ENCODE measurements around the gene TMEM174.
"Not testable (repeated sequence)": the region's sequence is repeated elsewhere in the genome, so short reads cannot be mapped to it uniquely, and the experiment has no call there.

TMEM174 gene

DNA sequence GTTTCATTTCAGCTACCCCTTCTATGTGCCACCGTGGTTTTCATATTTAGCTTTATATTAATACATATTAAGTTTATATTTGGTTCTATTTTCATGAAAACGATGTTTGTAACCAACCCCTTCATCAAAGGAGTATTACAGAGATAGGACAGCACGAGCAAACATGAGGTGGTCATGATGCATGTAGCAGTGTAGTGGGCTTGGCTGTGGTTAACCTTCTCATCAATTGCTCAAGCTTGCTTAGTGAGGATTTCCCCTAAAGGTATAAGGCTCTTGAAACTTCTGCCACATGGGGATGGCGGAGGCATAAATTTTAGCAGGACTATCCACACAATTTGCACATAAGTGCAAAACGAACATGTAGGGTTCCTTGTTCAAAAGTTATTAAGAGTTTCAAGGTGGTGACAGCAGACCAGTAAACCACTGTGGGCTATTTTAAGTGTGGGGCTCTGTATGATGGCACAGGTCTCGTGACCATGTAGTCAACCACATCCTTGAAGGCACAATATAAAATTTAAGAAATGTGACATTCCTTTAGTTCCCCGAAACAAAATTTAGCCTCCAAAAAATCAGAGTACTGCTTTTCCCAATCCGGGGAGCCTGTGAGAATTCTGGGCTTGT, 24.8 kb downstream of the TMEM174 start:
- DNase-seq = no peak

DNA sequence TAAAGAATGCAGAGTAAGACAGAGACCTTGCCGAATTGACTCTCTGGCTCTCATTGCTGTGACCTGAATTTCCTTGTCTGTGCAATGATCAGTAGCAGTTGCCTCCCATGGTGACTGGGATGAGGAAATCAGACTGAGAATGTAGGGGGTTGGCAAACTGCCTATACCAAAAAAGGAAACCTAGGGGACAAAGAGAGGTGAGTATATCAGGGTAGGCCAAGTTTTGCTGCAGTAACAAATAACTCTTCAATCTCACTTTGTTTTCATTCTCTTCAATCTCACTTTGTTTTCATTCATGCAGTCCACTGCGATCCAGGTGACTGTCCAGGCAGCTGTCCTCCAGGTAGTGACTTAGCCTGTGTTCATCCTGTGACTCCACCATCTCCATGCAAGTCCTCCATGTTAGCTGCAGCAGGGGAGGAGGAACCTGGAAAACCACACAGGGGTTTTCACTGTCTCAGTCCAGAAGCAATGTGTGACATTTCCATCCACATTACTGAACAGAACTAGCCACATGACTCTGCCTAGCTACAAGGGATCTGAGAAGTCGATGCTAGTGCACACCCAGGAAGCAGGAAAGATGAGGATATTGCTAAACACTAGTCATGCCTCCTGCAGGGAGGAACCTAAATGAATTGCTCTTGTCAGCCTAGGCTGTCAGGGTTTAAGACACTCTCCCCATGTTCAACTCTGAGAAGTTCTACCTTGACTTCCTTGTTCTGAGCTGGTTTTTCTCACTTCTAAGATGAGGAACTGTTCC, 26.0 kb downstream of the TMEM174 start:
- DNase-seq = no peak

DNA sequence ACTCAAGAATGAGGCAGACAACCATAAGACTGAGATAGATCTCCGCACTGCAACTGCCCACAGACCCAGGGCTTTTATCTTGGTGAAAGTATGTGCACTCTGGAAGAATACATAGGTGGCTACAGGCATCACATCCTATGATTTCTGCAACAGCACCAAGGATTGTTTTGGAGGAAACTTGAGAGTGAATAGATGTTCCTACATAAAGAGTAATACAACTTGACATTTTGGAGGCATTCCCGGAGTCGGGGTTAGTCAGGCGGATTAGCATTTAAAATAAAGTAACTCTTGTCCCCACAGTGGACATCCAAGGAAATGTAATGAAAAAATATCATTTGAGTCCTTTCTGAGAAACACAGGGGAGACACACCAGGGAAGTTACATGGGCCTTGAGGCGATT, 26.7 kb downstream of the TMEM174 start:
- no peak for DNase-seq

DNA sequence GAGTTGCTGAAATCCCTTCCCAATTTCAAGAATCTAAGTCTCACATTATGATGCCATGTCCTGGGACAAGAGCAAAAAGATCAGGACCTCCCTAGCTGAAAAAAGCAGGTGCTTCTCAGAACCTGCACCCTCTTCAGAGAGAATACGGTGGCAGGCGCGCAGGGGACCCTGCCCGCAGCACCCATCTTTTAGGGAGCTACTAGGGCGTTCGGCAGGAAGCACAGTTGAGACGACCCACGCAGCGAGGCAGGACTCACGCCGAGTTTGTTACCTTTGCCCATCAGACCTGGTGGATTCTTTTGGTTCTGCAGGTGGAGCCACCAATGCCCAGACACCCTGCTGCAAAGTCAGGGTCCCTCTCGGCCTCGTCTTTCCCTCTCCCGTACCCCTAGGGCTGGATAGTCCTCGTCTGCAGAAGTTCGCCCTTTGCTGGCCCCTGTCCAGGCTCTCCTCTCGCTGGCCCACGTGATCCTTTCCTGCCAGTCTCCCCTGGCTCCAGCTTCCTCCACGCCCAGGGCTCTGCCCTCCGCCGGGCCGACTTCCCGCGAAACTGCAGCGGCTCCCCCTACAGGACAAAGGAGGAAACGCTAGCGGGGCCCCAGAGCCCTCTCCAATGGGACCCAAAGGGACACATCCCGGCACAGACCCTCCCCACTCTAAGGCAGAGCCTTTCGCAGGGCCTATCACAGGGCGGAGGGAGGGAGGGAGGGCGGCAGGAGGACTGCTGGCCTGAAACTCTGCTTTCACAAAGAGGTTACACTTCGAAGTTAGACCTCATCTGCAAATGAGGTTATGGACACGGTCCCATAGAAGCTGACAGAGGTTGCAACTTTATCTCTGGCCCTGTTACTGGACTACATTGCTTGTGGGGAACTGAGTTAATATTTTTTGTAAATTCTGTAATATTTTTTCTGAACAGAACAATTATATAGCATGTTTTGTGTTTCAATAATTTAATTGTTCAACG, 28.8 kb downstream of the TMEM174 start:
- peak; percentile 85 for DNase-seq

DNA sequence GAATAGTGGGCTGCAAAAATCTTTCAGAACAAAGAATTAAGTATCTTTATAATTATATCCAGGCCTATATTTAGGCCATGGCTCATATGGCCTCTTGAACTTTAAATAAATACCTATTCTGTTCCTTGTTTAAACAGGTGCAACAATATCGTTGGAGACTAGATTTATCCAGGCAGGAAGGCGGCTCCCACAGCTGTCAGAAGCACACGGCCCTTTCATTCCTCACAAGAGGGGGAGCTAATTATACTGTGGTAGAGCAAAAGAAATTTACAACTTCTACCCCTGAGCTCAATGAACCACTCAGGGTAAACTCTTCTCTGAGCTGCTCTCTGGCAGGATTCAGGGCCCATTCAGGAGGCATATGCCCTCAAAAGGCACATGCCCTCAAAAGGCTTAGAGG, 31.3 kb downstream of the TMEM174 start:
- no peak for DNase-seq

DNA sequence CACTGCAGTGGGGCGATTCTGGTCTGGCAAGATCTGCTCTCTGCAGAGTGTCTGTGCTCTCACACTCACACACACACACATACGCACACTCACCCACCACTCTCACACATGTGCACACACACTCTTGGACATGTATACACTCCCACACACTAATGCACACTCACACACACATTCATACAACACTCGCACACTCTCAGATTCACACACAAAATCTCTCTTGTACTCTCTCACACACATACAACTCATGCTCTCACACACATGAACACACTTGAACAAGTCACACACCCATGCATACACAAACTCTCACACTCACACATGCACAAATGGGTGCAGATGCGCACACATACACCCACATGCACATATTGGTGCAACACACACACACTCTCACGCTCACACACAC, 31.7 kb downstream of the TMEM174 start:
- no peak for DNase-seq

DNA sequence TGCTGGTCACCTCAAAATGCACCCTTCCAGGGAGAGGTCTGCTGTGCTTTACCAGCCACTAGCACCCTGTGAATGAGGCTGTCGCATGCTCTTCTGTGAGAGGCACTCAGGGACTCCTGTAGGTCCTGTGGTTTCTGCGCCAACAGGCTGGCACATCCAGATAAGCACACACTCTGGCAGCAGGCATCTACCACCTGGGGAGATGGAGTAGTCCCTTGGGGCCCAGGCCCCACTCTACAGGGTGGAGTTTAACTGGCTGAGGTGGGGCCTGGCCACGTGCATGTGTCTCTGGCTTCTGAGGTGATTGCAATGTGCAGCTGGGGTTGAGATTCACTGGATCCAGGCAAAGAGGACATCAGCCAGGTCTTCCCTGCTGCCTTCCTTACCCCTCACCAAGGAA, 32.3 kb downstream of the TMEM174 start:
- no peak for DNase-seq

DNA sequence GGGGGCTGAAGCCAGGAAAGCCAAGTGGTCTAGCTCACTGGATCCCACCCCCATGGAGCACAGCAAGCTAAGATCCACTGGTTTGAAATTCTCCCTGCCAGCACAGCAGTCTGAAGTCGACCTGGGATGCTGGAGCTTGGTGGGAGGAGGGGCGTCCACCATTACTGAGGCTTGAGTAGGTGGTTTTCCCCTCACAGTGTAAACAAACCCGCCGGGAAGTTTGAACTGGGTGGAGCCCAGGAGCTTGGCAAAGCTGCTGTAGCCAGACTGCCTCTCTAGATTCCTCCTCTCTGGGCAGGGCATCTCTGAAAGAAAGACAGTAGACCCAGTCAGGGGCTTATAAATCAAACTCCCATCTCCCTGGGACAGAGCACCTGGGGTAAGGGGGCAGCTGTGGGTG, 34.2 kb downstream of the TMEM174 start:
- DNase-seq = not testable (repeated sequence)

DNA sequence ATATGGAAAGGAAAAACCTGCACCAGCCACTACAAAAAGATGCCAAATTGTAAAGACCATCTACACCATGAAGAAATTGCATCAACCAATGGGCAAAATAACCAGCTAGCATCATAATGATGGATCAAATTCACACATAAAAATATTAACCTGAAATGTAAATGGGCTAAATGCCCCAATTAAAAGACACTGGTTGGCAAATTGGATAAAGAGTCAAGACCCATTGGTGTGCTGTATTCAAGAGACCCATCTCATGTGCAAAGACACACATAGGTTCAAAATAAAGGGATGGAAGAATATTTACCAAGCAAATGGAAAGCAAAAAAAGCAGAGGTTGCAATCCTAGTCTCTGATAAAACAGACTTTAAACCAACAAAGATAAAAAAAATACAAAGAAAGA, 36.1 kb downstream of the TMEM174 start:
- DNase-seq = not testable (repeated sequence)

DNA sequence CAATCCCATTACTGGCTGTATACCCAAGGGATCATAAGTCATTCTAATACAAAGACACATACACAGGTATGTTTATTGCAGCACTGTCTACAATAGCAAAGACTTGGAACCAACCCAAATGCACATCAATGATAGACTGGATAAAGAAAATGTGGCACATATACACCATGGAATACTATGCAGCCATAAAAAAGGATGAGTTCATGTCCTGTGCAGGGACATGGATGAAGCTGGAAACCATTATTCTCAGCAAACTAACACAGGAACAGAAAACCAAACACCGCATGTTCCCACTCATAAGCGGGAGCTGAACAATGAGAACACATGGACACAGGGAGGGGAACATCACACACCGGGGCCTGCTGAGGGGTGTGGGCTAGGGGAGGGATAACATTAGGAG, 39.7 kb downstream of the TMEM174 start:
- not testable (repeated sequence) for DNase-seq

DNA sequence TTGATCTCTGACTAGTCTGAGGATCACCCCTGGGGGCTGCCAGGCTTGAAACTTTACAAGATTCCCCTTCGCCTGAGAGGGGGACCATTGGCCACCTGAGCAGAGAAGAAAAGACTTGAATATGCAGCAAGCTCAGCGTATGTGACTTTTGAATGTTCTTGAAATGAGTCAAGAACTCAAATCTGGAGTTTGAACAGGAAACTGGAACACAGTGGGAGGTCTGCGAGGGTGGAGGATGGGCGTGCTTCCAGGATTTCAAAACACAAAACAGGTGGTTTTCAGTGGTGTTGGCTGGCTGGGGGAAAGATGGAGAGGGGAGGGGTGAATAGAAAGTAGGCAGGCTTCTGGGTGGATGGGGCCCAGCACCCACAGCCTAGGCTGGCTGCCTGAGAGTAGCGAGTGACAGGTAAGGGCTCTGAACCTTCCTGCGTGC, 40.6 kb downstream of the TMEM174 start:
- peak; percentile 24 for DNase-seq

DNA sequence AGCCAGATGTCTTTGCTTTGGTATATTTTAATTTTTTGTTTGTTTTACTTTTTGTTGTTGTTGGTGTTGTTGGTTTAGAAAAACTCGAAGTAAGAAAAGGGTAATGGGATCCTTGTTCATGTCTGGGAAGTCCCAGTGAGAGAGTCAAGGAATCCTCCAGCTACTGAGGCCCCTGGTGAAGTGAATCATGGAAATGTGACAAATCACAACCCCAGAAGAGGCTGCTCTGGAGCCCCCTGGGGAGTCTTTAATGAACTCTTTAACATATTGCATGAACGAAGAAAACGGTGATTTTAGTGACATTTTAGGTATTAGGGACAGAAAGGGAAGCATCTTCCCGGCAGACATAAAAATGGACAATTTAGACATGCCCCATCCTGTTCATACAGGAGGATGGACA, 41.3 kb downstream of the TMEM174 start:
- DNase-seq = no peak

DNA sequence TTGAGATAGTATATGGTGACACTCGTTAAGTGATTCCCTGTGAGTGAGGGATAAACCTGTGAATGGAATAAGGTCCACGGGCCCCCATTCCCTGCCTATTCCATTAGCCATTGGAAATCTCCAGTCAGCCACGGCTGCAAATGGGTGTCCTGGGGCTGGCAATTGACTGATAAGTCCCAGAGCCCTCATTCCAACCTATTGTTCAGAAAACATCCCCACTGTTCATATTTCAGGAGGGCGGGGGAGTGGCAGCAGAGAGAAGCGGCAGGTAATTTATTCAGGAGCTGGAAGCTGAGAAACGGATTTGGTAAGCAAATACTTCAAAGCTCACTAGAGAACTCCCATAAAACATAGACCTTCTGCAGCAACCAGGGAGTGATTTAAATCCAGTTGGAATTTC, 42.0 kb downstream of the TMEM174 start:
- peak; percentile 27 for DNase-seq

DNA sequence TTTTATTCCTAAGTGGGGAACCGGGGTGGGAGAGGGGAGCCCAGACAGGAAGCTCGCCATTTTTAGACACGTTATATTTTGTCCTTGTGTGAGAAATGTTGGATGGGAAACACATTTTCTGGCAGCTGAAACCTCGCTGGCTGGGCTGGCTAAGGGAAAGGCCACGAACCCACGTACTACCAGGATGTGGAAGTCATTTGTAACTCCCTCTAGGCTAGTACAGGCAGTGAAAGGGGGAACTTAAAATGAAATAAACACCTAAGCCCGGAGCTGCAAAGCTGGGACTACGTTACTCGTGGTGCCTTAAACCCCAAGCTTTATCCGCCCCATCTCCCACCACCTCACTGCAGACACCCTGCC, 42.5 kb downstream of the TMEM174 start:
- DNase-seq = no peak

DNA sequence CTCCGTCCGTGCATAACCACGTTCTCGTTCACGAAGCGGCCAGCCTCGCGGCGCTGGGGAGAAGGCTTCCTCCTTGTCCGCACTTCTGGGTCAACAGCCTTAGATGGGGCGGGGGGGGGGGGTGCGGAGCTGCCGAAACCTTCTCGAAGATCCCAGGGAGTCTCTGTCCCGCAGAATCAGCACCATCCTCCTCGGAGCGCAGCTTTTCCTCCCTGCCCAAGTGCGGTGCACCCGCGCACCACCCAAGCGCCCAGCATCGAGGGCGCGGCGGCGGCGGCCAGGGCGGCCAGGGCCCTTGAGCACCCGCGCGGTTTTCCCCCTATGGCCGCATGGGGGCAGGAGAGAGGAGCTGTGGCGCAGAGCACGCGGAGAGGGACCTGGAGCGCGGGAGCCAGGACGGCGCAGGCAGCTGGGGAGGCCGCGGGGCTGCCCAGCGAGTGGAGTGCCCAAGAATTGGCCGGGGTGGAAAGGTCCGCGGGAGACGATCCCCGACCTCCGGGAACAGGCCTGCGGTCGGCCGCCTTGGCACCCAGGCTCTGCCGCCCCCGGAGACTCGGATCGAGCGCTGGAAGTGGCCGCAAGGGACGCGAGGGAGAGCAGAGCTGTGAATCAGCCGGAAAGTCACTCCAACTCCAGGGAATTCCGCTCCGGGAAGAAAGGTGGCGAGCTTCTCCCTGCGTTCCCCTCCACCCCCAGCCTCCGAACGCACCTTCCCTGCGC, 43.1 kb downstream of the TMEM174 start:
- DNase-seq = peak; percentile 97

DNA sequence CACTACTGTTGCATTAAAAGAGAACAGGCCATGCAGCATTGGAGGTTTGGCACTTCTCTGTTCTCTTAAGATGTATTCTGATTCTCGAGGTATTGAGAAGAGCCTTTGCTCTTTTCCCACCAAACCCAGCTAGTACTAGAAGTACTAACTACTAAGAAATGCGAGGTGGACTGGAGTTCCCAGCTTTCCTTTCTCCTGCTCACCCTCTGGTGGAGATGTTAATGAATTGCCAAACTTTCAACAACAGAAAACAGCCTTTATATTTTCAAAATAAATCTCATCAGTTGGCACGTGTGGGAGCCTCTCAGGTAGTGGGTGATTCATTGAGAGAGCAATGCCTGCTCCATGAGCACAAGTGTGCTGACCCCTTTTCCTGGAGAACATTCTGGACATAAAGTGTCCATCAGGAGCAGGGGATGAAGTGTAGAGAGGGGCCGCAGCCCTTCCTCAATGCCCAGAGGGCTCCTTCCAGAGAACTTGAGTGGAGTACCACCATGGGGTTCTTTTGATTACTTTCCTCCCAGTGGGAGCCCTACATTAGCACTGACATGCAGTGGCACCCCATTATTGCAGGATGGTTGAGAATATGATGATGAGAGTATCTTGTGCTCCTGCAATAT, 45.7 kb downstream of the TMEM174 start:
- peak; percentile 37 for DNase-seq

DNA sequence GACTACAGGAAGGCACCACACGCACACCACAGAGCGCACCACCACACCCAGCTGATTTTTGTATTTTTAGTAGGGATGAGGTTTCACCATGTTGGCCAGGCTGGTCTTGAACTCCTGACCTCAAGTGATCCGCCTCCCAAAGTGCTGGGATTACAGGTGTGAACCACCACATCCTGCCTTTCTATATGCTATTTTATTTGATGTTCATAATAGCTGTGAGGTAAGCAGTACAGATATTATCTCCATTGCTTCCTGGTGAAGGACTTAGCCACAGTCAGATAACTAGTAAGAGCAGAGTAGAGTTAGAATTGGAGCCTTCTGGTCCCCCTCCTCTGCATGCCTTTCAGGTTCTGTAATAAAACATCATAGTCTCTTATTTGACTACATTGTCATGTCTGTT, 46.3 kb downstream of the TMEM174 start:
- not testable (repeated sequence) for DNase-seq

DNA sequence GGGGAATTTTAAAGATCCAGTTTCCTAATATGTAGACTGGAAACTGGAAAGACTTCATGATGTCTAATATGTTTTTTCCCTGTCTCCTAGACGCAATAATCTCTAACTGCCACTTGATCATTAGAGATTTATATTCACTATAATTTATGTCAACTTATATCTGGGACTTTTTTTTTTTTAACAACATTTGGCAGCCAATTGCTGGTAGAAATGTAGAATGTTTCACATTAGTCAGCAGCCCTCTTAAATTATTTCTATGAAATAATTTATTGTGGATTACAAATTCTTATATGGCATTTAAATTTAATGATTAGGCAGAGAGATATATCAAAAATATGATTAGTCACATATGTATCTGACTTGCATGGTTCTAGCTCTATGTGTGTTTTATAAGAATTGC, 48.2 kb downstream of the TMEM174 start:
- DNase-seq = no peak

DNA sequence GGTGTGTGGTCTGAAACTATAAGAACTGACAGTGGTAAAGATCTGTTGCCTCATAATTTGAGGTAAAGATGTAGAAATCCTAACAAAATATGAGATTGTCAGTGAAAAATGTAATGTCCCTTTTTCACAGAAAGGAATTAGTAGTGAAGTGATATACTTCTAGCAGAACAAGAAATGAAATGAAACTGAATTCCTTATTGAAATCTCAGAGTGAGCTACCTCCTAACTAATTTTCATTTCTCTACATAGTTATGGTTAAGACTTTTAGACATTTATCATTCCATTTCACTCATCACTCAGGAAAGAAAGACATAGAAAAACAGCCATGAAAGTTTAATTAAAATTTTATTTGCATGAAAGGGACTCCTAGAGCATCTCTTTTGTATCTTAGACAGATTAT, 48.7 kb downstream of the TMEM174 start:
- DNase-seq = no peak

DNA sequence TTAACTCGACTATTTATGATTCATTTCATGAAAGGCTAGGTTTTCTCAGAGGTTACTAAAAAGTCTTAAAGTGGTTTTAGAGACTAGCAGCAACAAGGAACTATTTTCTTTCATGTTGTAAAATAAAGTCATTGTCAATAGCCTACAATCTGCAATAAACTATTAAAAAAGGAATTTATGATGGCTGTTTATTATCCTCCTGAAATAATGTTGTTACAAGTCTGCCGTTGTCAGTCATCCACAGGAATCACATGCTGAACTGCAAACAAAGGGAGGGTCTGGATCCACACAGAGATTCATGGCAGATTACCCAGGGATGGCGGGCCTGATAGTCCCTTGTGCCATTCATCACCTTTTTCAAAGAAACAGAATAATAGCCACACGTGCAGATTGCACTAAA, 49.2 kb downstream of the TMEM174 start:
- no peak for DNase-seq

Data from eye (tissue), 1 donor.